ENCODE measurements around the gene ARHGAP36. TPM values are rescaled to one million over a fixed set of nuclear protein-coding genes. Genes with fewer than 3 reads are reported as not detected.
A peak's percentile ranks its signal among the peaks of the same experiment; 100 is the strongest.

The ARHGAP36 gene
- total RNA-seq, 1 experiment from 2014 or later = 0.37 TPM

GRCh38 chrX:131046596-131046995 lies 11.6 kb upstream of the ARHGAP36 start:
- Mint-ChIP-seq H3K27ac (peak overlapping the region in 1 of 3 experiments; percentile 2; a peak in 1 of 7 replicates), H3K4me3 (peak overlapping the region in 1 of 2 experiments; percentile 23; a peak in 2 of 5 replicates), H3K9me3 (no peaks in the 10 kb centered on the region), H3K27me3 (ENCODE audit: low read depth) (peaks cover 57% of the 10 kb centered on the region), H3K4me1 (peaks cover 17 to 22% of the 10 kb centered on the region in 2 experiments), H3K36me3 (ENCODE audit: insufficient read depth in 1 of 3, low read depth in 3 of 3) (no peaks in the 10 kb centered on the region)
- H3K79me2 ChIP-seq (ENCODE audit: insufficient read depth, low read length) = no peaks in the 10 kb centered on the region
- H2BK20ac ChIP-seq (ENCODE audit: low read depth, low read length, poor library complexity, severe bottlenecking) = no peak overlapping the region
- no peak overlapping the region for H4K91ac ChIP-seq (ENCODE audit: insufficient read length, low read depth, low read length)
- TF ChIP-seq CTCF (conservative IDR thresholded peaks at IDR 0.05) = no peak
- no peak overlapping the region for H3K14ac ChIP-seq (ENCODE audit: insufficient read depth, low read length)
- no peak overlapping the region for H2BK5ac ChIP-seq (ENCODE audit: insufficient read length, low read length)
- no peak overlapping the region for H3K23ac ChIP-seq (ENCODE audit: insufficient read length, low read depth, low read length)
- no peak overlapping the region for H4K5ac ChIP-seq (ENCODE audit: insufficient read length, low read depth, low read length)
- H3K4ac ChIP-seq (ENCODE audit: low read depth, low read length) = no peak overlapping the region
- no peak overlapping the region for H3K18ac ChIP-seq (ENCODE audit: insufficient read length, low read depth, low read length)
- no peaks in the 10 kb centered on the region for H4K20me1 ChIP-seq (ENCODE audit: control insufficient read depth, insufficient read depth, insufficient read length)
- no peak overlapping the region for H3K27ac ChIP-seq (ENCODE audit: insufficient read length, low read depth, low read length)
- no peaks in the 10 kb centered on the region for H3K9me3 ChIP-seq (ENCODE audit: control insufficient read depth, low read depth, low read length)
- no peaks in the 10 kb centered on the region for H3K23me2 ChIP-seq (ENCODE audit: insufficient read length, low read depth, low read length, poor library complexity, severe bottlenecking)
- no peak overlapping the region for H2AK5ac ChIP-seq (ENCODE audit: insufficient read length, low read length)
- H3K79me1 ChIP-seq (ENCODE audit: insufficient read depth, low read depth, low read length, poor library complexity, severe bottlenecking) = no peaks in the 10 kb centered on the region
- no CpG with 5 or more reads among the region's 5 CpGs for WGBS (ENCODE audit: extremely low coverage, insufficient read length, low lambda C conversion rate)
- no peak overlapping the region for H2BK12ac ChIP-seq (ENCODE audit: insufficient read length, low read depth, low read length)
- no peak overlapping the region for H3K9ac ChIP-seq (ENCODE audit: extremely low read depth, insufficient read length, low read length)
- H3K4me2 ChIP-seq (ENCODE audit: insufficient read depth, insufficient read length, low read length) = no peak overlapping the region
- H2AFZ ChIP-seq (ENCODE audit: low read length) = no peak overlapping the region
- H2BK15ac ChIP-seq (ENCODE audit: low read depth, low read length) = no peak overlapping the region
- no peak overlapping the region for H3T11ph ChIP-seq (ENCODE audit: low read length)
- no peak for DNase-seq
- H2BK120ac ChIP-seq (ENCODE audit: low read depth, low read length, poor library complexity, severe bottlenecking) = no peak overlapping the region
- H4K8ac ChIP-seq (replicated peaks; ENCODE audit: insufficient read length, low read depth, low read length) = no peak overlapping the region
- no peak overlapping the region for H3K56ac ChIP-seq (ENCODE audit: insufficient read length, low read depth, low read length)
- H3K27me3 ChIP-seq (ENCODE audit: insufficient read depth, low read length) = no peaks in the 10 kb centered on the region
- no peaks in the 10 kb centered on the region for H3K4me1 ChIP-seq (ENCODE audit: insufficient read depth, low read length)
